Forelimb muscle (tissue), 1 donor: ENCODE data around the gene EZH2. TPM values are rescaled to one million over a fixed set of nuclear protein-coding genes. Genes with fewer than 3 reads are reported as not detected.

Source experiments
- DNase-seq: peaks from one replicate; pipeline ENCODE4 v3.0.0-alpha.2; 2013; ENCODE audit warnings: low read depth
- polyA plus RNA-seq: library from polyadenylated mRNA; unstranded; fragments of 120-200 nt; gene quantifications from one replicate; pipeline ENCODE4 v1.2.1, GENCODE V29; 2013; ENCODE audit not compliant: insufficient read length

Gene EZH2
- polyA plus RNA-seq, 1 donor = 20.1 TPM

- no peak for DNase-seq
Measured at GRCh38 chr7:148898845-148899484, 14.9 kb upstream of the EZH2 start.

GRCh38 chr7:148894591-148894990, 10.5 kb upstream of the EZH2 start:
- DNase-seq = no peak

DNA sequence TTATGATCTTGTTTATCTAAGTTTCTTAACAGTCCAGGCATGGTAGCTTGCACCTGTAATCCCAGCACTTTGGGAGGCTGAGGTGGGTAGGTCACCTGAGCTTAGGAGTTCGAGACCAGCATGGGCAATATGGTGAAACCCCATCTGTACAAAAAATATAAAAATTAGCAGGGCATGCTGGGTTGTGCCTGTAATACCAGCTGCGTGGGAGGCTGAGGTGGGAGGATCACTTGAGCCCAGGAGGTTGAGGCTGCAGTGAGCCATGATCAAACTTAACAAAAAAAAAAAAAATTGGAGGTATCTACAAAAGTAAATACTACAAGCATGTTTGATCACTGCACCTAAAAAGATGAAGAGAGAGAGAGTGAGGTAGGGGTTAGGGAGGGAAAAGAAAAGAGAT, 9.0 kb upstream of the EZH2 start:
- no peak for DNase-seq

DNA sequence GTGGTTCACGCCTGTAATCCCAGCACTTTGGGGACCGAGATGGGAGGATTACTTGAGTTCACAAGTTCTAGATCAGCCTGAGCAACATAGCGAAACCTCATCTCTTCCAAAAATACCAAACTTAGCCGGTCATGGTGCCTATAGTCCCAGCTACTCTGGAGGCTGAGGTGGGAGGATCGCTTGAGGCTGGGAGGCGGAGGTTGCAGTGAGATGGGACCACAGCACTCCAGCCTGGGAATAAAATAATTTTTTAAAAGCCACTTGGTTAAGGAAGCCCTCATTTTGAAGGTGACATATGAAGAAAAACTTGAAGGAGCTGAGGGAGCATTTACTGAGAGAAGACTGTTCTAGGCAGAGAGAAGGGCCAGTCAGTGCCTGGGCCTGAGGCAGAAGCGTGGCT, 4.2 kb upstream of the EZH2 start:
- DNase-seq = no peak

GRCh38 chr7:148886844-148887243, 2.8 kb upstream of the EZH2 start:
- DNase-seq = no peak

GRCh38 chr7:148884299-148885022, 370 bp upstream of the EZH2 start:
- peak; percentile 66 for DNase-seq

GRCh38 chr7:148883266-148884048, 634 bp downstream of the EZH2 start:
- DNase-seq = no peak

DNA sequence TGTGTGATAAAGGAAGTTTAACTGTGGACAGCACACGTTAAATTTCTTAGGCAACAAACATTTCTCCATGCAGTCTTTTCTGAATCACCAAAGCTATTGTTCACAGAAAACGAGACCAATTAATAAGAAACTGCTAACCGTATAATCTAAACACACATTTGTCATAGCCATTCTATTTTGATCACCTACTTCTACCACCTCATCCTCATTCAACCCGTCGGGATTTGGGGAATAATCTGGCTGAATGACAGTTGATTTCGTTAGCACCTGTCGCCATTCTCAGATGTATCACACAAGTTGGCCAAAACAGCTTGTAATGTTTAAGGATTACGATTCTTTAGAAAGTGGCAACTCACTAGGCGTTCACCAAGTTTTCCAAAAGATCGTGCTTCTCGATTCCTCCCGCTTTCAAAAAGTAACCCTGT, 1.2 kb downstream of the EZH2 start:
- DNase-seq = no peak

DNA sequence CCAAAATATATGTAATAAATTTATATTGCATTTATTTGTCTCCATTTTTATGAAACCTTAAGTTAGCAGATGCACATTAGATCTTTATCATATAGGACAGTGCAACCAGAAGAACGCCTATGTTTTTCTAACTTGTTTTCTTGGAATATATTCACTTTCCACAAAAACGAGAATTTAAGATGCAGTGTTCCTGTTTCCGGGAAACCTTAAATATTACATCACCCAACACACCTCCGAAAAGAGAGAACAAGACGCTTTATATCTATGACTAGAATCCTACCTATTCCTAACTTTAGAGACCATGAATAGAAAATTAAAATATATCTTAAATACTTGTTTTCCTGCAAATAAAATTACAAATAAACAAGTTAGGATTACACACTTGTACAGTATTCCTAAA, 1.9 kb downstream of the EZH2 start:
- DNase-seq = no peak

GRCh38 chr7:148878317-148878716, 5.8 kb downstream of the EZH2 start:
- no peak for DNase-seq

DNA sequence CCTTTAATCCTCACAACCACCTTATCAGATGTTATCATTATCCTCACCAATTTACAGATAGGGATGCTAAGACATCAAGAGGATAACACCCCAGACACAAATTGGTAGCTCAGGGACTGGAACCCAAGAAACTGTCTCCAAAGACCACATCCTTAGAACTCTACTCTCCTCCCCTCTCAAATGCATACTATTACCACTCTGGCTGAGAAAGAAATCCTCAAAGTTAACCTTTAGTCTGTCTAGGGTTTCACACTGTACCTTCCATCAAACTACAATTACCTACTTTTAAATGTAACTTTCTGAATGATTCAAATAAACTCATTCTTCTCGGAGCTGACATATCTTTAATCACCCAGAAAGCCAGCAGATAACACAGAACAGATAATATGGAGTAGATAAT, 6.6 kb downstream of the EZH2 start:
- DNase-seq = no peak

- DNase-seq = no peak
Measured at GRCh38 chr7:148872188-148872587, 11.9 kb downstream of the EZH2 start.

GRCh38 chr7:148871551-148871950, 12.5 kb downstream of the EZH2 start:
- no peak for DNase-seq

- DNase-seq = no peak
Measured at GRCh38 chr7:148871030-148871429, 13.1 kb downstream of the EZH2 start.

GRCh38 chr7:148868378-148868674, 15.8 kb downstream of the EZH2 start:
- no peak for DNase-seq

DNA sequence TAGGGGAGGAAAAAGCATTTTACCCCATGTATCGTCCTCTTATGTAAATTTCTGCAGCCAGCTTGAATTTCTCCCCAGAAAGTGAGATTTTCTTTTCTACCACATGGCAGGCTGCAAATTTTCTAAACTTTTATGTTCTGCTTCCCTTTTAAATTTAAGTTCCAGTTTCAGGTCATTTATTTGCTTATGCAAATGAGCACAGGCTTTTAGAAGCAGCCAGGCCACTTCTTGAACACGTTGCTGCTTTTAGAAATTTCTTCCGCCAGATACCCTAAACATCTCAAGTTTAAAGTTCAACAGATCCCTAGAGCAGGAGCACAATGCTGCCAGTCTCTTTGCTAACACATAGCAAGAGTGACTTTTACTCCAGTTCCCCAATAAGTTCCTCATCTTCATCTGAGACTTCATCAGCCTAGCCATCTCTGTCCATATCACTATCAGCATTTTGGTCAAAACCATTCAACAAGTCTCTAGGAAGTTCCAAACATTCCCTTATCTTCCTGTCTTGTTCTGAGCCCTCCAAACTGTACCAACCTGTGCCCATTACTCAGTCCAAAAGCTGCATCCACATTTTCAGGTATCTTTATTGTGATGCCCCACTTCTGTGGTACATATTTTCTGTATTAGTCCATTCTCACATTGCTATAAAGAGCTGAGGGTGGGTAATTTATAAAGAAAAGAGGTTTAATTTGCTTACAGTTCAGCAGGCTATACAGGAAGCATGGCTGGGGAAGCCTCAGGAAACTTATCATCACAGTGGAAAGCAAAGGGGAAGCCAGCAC, 16.3 kb downstream of the EZH2 start:
- no peak for DNase-seq

GRCh38 chr7:148866362-148866761, 17.7 kb downstream of the EZH2 start:
- DNase-seq = no peak

DNA sequence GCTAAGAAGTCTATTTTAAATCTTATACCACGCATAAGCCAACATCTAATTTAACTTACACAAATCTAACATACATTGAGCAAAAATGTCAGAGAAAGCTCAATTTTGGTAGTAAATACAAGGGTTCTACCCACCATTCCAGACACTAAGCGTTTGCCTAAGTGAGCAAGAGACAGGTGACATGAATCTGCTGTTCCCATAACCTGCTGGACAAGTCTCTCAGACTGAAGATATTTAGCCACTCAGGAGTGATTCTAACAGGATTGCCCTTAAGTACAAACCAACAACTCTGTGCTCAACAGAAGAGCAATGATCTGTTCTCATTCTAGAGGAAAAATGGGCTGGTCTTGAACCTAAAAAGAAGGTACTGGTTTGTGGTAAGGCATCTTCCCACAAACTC, 18.8 kb downstream of the EZH2 start:
- no peak for DNase-seq

GRCh38 chr7:148863324-148863723, 20.8 kb downstream of the EZH2 start:
- DNase-seq = no peak

- no peak for DNase-seq
Measured at GRCh38 chr7:148862481-148862880, 21.6 kb downstream of the EZH2 start.

DNA sequence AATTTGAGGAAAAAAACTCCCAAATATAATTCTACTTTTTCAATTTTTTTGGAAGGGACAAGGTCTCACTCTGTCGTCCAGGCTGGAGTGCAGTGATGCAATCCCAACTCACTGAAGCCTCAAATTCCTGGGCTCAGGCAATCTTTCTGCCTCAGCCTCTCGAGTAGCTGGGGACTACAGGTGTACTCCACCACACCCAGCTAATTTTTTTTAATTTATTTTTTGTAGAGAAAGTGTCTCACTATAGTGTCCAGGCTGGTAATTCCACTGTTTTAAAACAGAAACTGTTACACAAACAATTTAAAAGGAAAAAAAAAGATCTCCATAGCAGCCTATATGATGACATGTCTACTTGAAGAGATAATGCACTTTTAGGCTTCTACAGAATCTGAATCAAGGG, 25.6 kb downstream of the EZH2 start:
- no peak for DNase-seq

GRCh38 chr7:148856891-148857290, 27.2 kb downstream of the EZH2 start:
- no peak for DNase-seq
